ENCODE results near the gene DGCR6.
"Not testable (repeated sequence)": the region's sequence is repeated elsewhere in the genome, so short reads cannot be mapped to it uniquely, and the experiment has no call there.

The DGCR6 gene

DNA sequence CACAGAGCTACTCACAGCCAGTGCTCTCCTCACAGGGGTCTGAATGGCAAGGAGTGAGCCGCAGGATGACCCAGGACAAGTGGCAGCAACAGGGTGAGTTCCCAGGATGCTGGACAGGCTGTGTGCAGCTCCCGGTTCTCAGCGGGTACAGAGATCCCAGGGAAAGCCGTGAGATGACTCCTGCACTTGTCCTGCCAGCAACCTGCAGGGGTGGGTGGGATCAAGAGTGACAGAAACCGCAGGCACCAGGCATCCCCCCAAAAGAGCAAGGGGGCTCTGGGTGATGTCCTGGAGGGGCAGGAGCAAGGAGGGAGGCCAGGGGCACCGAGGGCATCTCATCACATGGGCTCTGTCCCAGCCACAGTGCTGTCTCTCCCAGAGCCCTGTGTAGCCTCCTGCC, 45.9 kb downstream of the DGCR6 start:
- no peaks in the 10 kb centered on the region for H3K9me3 ChIP-seq
- no peak overlapping the region for H3K4me3 ChIP-seq (ENCODE audit: low read depth in 1 of 2, low read length in 1 of 2)
- H3K27ac ChIP-seq = no peak overlapping the region
- peaks cover 20% of the 10 kb centered on the region for H3K27me3 ChIP-seq
- H3K4me1 ChIP-seq (ENCODE audit: control insufficient read depth in 1 of 2, insufficient read depth in 1 of 2, low read depth in 1 of 2, low read length in 1 of 2) = no peaks in the 10 kb centered on the region
- H3K36me3 ChIP-seq = no peaks in the 10 kb centered on the region
- TF ChIP-seq, protein P1, sequence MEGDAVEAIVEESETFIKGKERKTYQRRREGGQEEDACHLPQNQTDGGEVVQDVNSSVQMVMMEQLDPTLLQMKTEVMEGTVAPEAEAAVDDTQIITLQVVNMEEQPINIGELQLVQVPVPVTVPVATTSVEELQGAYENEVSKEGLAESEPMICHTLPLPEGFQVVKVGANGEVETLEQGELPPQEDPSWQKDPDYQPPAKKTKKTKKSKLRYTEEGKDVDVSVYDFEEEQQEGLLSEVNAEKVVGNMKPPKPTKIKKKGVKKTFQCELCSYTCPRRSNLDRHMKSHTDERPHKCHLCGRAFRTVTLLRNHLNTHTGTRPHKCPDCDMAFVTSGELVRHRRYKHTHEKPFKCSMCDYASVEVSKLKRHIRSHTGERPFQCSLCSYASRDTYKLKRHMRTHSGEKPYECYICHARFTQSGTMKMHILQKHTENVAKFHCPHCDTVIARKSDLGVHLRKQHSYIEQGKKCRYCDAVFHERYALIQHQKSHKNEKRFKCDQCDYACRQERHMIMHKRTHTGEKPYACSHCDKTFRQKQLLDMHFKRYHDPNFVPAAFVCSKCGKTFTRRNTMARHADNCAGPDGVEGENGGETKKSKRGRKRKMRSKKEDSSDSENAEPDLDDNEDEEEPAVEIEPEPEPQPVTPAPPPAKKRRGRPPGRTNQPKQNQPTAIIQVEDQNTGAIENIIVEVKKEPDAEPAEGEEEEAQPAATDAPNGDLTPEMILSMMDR (IDR thresholded peaks at IDR 0.05) = no peak

GRCh38 chr22:18953128-18953527, 47.0 kb downstream of the DGCR6 start:
- not testable (repeated sequence) for H3K36me3 ChIP-seq; H3K27ac ChIP-seq; H3K9me3 ChIP-seq; H3K4me1 ChIP-seq (ENCODE audit: control insufficient read depth in 1 of 2, insufficient read depth in 1 of 2, low read depth in 1 of 2, low read length in 1 of 2); H3K4me3 ChIP-seq (ENCODE audit: low read depth in 1 of 2, low read length in 1 of 2)
- peaks cover 12% of the 10 kb centered on the region for H3K27me3 ChIP-seq

DNA sequence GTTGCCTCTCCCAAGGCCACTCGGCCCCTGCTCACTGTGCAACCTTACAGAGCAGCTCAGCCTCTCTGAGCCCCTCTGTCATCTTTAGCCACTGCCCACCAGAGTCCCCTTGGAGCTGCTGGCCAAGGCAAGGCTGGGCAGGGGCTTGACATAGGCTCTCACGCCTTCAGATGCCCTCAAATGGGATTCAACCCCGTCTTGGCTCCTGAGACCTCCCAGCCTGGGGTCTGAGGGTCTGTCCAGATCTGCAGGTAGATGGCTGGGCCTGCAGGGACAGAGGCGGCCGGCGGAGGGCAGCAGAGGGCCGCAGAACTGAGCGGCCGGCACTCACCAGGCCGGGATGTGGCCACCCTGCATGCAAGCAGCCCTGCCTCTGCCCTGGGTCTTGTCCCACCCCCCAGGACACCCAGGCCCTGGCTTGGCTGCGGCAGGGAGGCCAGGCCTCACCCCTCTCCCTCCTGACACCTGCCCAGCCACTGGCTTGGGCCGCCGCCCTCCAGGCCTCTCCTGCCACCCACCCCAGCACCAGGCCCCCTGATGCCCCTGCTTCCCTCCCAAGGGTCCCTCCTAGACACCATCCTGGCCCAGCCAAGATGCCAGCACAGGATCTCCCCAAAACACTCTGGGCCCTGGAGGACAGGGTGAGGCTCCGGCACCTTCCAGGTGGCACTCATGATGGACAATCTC, 48.3 kb downstream of the DGCR6 start:
- TF ChIP-seq, protein P1 (IDR thresholded peaks at IDR 0.05) = peak; percentile 77
- not testable (repeated sequence) for H3K27me3 ChIP-seq; H3K27ac ChIP-seq; H3K36me3 ChIP-seq; H3K4me1 ChIP-seq (ENCODE audit: control insufficient read depth in 1 of 2, insufficient read depth in 1 of 2, low read depth in 1 of 2, low read length in 1 of 2); H3K4me3 ChIP-seq (ENCODE audit: low read depth in 1 of 2, low read length in 1 of 2); H3K9me3 ChIP-seq

GRCh38 chr22:18954990-18955571, 49.0 kb downstream of the DGCR6 start:
- H3K4me3 ChIP-seq (ENCODE audit: low read depth in 1 of 2, low read length in 1 of 2) = no peak overlapping the region
- no peaks in the 10 kb centered on the region for H3K9me3 ChIP-seq
- H3K4me1 ChIP-seq (ENCODE audit: control insufficient read depth in 1 of 2, insufficient read depth in 1 of 2, low read depth in 1 of 2, low read length in 1 of 2) = no peaks in the 10 kb centered on the region
- H3K36me3 ChIP-seq = no peaks in the 10 kb centered on the region
- H3K27me3 ChIP-seq = no peaks in the 10 kb centered on the region
- TF ChIP-seq, protein P1 (IDR thresholded peaks at IDR 0.05) = no peak
- H3K27ac ChIP-seq = no peak overlapping the region

DNA sequence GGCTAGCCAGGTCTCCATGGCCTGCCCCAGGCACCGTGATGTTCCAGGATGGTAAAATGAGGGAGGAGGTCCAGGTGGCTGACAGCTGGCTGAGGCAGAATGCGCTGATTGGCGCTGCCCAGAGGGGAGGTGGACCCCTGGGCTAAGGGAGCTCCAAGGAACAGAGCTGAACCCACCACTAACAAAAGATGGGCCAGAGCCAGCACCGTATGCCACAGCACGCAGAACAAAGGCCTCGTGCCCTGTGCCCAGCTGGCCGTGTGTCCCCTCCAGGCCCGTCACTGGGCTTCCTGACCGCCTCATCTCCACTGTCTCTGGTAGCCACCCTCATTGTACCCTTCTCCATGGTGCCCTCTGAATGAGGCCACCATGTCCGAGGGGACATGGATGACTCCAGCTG, 49.6 kb downstream of the DGCR6 start:
- no peaks in the 10 kb centered on the region for H3K36me3 ChIP-seq
- H3K4me3 ChIP-seq (ENCODE audit: low read depth in 1 of 2, low read length in 1 of 2) = no peak overlapping the region
- H3K27ac ChIP-seq = no peak overlapping the region
- no peaks in the 10 kb centered on the region for H3K9me3 ChIP-seq
- no peaks in the 10 kb centered on the region for H3K27me3 ChIP-seq
- TF ChIP-seq, protein P1 (IDR thresholded peaks at IDR 0.05) = no peak
- H3K4me1 ChIP-seq (ENCODE audit: control insufficient read depth in 1 of 2, insufficient read depth in 1 of 2, low read depth in 1 of 2, low read length in 1 of 2) = no peaks in the 10 kb centered on the region

GRCh38 chr22:18956121-18956895, 50.2 kb downstream of the DGCR6 start:
- not testable (repeated sequence) for H3K27me3 ChIP-seq; H3K27ac ChIP-seq; H3K4me1 ChIP-seq (ENCODE audit: control insufficient read depth in 1 of 2, insufficient read depth in 1 of 2, low read depth in 1 of 2, low read length in 1 of 2); H3K36me3 ChIP-seq; H3K4me3 ChIP-seq (ENCODE audit: low read depth in 1 of 2, low read length in 1 of 2); H3K9me3 ChIP-seq

DNA sequence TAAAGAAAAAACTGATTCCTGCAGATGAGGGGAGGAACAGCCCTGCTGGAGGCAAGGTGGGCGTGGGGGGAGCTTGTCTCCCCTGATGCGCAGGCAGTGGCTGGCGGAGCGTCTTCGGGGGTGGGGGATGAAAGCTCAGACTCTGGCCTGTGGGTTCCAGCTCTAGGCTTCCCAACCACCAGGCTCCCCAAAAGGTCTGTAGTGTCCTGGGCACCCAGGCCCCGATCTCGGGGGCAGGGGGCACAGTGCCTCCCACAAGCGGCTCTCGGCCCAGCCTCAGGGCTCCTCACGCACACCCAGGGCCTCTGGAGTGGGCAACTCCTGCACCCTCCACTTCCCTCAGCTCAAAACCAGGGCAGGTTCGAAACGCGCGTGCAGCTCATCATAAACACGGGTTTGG, 50.8 kb downstream of the DGCR6 start:
- not testable (repeated sequence) for H3K27me3 ChIP-seq; H3K36me3 ChIP-seq; H3K9me3 ChIP-seq; H3K4me1 ChIP-seq (ENCODE audit: control insufficient read depth in 1 of 2, insufficient read depth in 1 of 2, low read depth in 1 of 2, low read length in 1 of 2); H3K4me3 ChIP-seq (ENCODE audit: low read depth in 1 of 2, low read length in 1 of 2); H3K27ac ChIP-seq

- H3K36me3 ChIP-seq; H3K27ac ChIP-seq; H3K4me1 ChIP-seq (ENCODE audit: control insufficient read depth in 1 of 2, insufficient read depth in 1 of 2, low read depth in 1 of 2, low read length in 1 of 2); H3K27me3 ChIP-seq; H3K9me3 ChIP-seq; H3K4me3 ChIP-seq (ENCODE audit: low read depth in 1 of 2, low read length in 1 of 2): not testable (repeated sequence)
These were observed 51.7 kb downstream of the DGCR6 start for GRCh38 chr22:18957621-18958320.

DNA sequence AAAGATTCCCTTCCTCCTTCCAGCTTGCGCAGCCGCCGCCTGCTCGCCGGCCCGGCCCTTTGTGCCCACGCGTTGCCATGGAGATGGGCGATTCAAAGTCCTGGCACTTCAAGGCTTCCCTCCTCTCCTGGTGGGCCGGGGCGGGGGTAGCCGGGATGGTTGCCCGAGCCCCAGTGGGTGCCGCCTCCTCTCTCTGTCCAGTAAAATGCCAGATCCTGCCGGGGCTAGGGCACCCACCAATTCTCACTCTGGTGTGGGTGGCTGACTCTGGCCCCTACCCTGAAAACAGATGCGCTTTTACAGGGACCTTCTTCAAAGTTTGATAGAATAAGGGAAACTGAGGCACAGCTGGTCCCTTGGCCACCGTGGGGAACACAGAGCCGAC, 52.2 kb downstream of the DGCR6 start:
- not testable (repeated sequence) for H3K36me3 ChIP-seq; H3K4me3 ChIP-seq (ENCODE audit: low read depth in 1 of 2, low read length in 1 of 2); H3K27me3 ChIP-seq; H3K27ac ChIP-seq; H3K4me1 ChIP-seq (ENCODE audit: control insufficient read depth in 1 of 2, insufficient read depth in 1 of 2, low read depth in 1 of 2, low read length in 1 of 2); H3K9me3 ChIP-seq

Measured in neutrophil (primary cell).